Colon (tissue), 2 donors: ENCODE results near the gene UCMA.
A peak's percentile ranks its signal among the peaks of the same experiment; 100 is the strongest.
"Not testable (repeated sequence)": the region's sequence is repeated elsewhere in the genome, so short reads cannot be mapped to it uniquely, and the experiment has no call there.

Experiments
- FAIRE-seq: peaks from 2 replicates; lab custom pipeline; 2012; peaks lifted over from hg19 to GRCh38; lab: Jason Lieb, UNC
- donor health status: control.
- donor health status: control.

The UCMA gene

GRCh38 chr10:13234172-13234571, at the start of gene UCMA:
TSS of gene UCMA (minus strand) at chr10:13234374. CDS start at chr10:13234258, 116 bp downstream.
- no peak for FAIRE-seq

DNA sequence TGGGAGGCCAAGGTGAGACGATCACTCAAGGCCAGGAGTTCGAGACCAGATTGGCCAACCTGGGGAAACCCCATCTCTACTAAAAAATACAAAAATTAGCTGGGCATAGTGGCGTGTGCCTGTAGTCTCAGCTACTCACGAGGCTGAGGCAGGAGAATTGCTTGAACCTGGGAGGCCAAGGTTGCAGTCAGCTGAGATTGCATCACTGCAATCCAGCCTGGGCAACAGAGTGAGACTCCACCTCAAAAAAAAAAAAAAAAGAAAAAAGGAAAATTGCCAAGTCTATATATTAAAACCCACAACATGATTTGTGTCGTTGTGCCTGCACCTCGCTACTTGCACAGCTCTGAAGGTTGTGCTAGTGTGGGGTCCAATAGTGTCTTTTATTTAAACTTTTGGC, 48.2 kb upstream of the UCMA start:
- not testable (repeated sequence) for FAIRE-seq

DNA sequence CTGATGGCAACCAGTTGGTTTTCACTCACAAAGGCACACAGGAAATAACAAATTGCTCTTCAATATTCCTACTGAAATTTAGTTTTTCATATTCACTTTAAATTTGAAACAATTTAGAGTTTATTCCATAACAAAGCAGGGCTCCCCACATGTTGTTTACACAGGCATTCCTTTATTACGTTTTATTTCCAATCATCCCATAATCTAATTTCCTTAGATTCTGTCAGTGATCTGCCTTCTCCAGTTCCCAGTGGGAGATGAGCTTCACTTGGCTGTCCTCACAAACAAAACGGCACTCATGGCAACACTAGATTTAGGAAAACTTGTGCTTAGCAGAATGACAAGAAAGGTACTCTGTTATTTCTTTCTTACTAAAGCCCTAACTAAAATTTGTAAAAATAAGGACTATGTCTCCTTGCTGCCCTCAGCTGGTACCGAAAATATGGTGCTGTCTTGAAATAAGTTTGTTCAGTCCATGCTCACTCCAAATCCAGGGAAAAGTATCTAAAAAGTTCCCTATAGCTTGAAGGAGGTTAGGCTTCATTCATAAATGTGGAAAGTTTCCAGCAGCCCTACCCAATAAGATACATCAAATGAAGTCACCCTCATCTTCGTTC, 42.7 kb upstream of the UCMA start:
- FAIRE-seq = no peak

GRCh38 chr10:13276146-13276545, 42.0 kb upstream of the UCMA start:
- not testable (repeated sequence) for FAIRE-seq

GRCh38 chr10:13272164-13272571, 38.0 kb upstream of the UCMA start:
- FAIRE-seq = no peak

- no peak for FAIRE-seq
Observed at GRCh38 chr10:13271552-13272163, 37.5 kb upstream of the UCMA start.

DNA sequence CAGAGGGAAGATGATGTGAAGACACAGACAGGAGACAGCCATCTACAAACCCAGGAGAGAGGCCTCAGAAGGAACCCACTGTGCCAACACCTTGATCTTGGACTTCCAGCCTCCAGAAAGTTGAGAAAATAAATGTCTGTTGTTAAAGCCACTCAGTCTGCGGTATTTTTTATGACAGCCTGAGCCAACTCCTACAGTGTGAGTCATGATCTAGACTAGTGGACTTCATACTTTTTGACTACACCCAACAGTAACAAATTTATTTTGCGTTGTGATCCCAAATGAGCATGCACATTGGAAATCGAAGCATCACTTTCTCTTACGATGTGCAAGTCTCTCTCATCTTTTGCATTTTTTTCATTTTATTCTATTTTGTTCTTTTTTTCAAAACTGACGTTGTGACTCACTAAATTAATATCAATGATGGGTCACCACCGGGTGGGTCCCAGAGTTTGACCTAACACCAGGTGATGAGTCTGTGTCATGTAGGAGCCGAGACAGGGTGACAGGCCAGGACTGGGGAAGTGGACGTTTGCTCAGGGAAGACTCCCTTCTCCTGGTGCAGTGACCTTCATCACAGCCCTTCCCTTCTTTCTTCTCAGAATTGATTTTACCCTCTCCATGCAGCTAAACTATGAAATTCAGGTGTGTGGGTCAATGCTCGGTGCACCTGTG, 36.8 kb upstream of the UCMA start:
- FAIRE-seq = peak; percentile 62

DNA sequence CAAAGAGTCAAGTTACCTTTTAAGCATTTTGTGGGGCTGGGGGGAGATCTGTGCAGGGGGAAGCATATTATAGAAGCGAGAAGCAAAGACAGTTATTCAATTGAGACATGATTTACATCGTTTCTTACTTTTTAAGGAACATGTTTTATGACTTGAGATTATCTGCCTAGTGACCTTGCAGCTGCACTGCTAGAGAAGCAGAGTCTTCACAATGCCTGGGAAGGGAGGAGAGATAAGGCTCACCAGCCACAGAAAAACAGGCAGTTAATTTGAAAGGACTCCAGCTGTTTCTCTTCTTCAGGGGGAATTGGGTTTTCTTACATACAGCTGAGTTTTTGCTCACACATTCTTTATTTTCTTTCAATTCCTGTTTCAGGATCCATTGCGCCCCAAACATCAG, 34.7 kb upstream of the UCMA start:
- no peak for FAIRE-seq

DNA sequence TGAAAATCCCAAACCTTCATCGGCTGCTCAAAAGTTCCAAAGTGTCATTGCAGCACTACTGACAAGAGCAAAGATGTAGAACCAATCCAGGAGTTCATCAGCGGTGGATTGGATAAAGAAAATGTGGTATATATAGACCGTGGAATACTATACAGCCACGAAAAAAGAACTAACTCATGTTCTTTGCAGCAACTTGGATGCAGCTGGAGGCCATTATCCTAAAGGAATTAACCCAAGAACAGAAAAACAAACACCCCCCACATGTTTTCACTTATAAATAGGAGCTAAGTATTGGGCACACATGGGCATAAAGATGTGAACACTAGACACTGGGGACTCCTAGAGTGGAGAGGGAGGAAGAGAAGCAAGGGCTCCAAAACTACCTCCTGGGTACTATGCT, 34.1 kb upstream of the UCMA start:
- no peak for FAIRE-seq

DNA sequence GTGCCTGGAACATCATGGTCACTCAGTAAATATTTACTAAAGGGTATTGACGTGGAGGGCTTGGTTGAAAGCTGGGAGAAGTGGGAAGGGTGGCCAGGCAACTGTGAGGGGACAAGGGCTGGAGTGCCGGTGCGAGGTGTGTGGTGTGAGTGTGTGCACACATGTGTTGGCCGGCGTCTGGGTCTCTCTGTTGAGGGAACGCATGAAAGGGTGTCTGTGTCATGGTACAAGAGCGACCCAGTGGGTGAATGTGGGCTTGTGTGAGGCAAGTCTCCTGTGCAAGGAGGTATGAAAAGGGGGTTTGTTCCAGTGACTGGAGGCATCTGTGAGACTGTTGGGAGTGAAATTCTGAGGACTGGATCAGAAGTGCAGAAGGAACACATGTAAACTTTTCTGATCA, 29.4 kb upstream of the UCMA start:
- no peak for FAIRE-seq

DNA sequence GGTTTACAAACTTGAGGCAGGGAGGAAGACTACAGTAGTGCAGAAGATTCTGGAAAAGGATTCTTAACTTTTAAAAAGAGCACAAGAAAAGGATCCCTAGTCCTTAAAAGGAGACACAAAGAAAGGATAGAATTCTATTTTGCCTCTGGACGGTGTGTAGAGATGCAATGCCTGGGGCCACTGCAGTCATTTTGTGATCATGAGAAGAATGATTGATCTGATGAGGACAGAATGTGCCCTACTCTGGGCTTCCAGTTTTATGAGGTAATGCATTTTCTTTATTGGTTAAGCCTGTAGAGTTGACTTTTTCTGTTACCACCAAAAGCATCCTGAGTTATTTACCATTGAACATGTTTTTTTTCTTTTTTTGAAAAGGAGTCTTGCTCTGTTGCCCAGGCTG, 28.3 kb upstream of the UCMA start:
- no peak for FAIRE-seq

GRCh38 chr10:13257621-13258140, 23.5 kb upstream of the UCMA start:
- no peak for FAIRE-seq

DNA sequence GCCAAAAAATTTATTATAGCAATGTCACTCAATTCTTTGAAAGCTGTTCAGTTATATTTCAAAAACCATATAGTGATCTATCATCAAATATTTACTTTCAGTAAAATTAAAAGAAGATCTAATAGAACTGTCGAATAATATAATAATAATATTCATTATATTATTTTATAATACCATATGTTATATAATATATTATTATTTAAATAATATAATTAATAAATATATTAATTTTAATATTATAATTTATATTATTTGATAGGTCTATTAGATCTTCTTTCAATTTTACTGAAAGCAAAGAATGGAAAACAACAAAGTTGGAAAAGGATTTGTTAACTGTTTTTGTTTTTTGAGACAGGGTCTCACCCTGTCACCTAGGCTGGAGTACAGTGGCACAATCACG, 22.5 kb upstream of the UCMA start:
- FAIRE-seq = peak; percentile 64

GRCh38 chr10:13253726-13254125, 19.6 kb upstream of the UCMA start:
- no peak for FAIRE-seq

DNA sequence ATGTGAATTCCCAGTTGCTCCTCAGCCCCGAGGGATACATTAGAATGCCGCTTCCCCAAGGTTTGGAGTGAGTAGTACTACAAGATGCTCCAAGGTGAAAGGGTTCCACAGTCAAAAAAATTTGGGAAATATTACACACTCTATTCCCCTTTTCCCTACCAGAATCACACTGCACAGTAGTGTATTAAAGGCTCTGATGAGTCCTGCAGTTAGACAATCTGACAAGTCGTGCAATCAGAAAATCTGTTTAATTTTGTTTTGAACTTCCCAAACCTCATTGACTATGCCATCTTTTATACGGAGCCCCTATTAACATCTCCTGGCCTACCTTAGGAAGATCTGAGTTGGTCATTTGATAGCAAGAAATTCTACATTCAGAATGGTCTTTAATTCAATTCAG, 13.6 kb upstream of the UCMA start:
- no peak for FAIRE-seq

GRCh38 chr10:13247246-13247645, 13.1 kb upstream of the UCMA start:
- no peak for FAIRE-seq

DNA sequence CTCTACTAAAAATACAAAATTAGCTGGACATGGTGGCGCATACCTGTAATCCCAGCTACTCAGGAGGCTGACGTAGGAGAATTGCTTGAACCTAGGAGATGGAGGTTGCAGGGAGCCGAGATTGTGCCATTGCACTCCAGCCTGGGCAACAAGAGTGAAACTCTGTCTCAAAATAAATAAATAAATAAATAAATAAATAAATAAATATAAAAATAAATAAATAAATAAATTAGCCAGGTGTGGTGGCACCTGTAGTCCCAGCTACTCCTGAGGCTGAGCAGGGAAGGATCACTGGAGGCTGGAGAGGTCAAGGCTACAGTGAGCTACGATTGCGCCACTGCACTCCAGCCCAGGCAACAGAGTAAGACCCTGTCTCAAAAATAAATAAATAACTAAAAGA, 8.1 kb upstream of the UCMA start:
- not testable (repeated sequence) for FAIRE-seq

- no peak for FAIRE-seq
Observed at GRCh38 chr10:13241613-13242012, 7.4 kb upstream of the UCMA start.

DNA sequence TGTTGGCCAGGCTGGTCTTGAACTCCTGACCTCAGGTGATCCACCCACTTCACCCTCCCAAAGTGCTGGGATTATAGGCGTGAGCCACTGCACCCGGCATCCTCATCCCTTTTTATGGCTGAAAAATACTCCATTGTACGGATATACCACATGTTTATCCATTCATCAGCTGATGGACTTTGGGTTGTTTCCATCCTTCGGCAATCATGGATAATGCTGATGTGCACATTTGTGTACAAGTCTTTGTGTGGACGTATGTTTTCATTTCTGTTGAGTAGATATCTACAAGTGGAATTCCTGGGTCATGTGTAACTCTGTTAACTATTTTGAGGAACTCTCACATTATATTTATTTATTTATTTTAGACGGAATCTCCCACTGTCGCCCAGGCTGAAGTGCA, 5.7 kb upstream of the UCMA start:
- no peak for FAIRE-seq

DNA sequence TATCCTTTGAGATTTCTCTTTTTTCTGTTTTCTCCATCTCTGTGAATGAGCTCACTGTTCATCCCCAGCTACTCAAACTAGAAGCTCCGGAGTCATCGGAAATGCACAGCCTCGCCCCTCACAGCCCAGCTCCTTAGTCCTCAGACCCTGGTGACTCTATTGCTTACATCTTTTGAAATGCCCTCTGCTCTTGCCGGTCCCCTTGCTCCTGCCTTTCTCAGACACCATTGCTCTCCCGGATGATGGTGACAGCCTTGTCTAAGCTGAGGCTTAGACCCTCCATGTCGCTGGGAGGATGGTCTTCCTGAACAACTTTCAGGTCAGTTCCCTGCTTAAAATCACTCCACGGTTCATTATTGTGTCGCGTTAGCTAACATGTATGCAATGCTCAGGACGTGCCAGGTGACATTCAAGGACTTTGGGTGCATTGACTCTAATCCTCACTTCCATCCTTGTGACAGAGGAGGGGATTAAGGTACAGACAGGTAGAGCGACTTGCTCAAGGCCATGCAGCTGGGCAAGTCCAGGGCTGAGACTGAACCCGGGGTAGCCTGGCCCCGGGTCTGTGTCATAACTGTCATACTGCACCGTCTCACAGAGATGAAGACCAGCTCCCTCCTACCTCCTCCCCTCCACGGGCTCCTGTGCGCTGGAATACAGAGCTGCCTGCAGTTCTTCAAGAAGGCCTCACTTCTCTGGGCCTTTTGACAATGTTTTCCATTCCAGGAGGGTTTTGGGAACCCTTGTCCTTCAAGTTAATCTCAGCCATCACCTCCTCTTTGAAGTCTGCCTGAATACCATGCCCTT, 4.3 kb upstream of the UCMA start:
- FAIRE-seq = no peak

DNA sequence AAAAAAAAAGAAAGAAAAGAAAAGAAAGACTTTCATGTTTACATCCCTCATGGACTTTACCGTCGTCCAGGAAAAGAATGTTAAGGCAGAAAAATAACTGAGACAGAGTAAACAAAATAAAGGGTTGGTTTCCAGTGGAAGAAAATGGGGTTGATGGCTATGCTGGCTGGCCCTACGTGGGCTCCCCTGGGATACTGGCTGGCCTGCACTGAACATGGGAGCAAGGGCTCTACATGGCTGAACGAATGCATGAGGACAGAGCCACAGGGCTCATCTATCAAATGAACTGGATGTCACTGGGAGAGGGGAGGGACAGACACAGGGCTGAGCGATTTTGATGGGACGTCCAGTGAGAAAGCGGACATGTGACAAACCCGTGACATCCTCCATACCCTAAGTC, 2.5 kb upstream of the UCMA start:
- FAIRE-seq = no peak

DNA sequence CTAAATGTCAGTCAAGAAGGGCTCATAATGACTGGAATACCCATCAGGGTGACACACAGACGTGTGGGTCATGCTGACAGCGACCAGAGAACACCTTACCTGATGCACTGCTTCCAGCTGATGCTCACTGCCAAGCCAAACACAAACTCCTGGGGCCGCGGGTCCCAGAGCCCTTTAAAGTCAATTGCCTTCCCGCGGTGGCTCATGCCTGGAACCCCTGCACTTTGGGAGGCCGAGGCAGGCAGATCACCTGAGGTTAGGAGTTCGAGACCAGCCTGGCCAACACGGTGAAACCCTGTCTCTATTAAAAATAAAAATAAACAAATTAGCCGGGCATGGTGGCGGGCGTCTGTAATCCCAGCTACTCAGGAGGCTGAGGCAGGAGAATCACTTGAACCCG, 562 bp upstream of the UCMA start:
- not testable (repeated sequence) for FAIRE-seq

GRCh38 chr10:13233358-13233757, 816 bp downstream of the UCMA start:
- no peak for FAIRE-seq
